ENCODE results near the gene PSG4.
"Not testable (repeated sequence)": the region's sequence is repeated elsewhere in the genome, so short reads cannot be mapped to it uniquely, and the experiment has no call there.

PSG4 gene

GRCh38 chr19:43224855-43225253, 19.4 kb upstream of the PSG4 start:
- H3K27me3 ChIP-seq (ENCODE audit: insufficient read depth, poor library complexity, severe bottlenecking): no peaks in the 10 kb centered on the region
- DNase-seq (ENCODE audit: low read depth in 1 of 2, low spot score in 1 of 2): no peak
- no peak overlapping the region for H3K27ac ChIP-seq (replicated peaks)
- no peak overlapping the region for H3K4me3 ChIP-seq (replicated peaks; ENCODE audit: insufficient read depth, low read length)
- TF ChIP-seq SPI1 (IDR thresholded peaks at IDR 0.05; ENCODE audit: borderline replicate concordance, low read depth) (no peak), POLR2AphosphoS5 (IDR thresholded peaks at IDR 0.05; ENCODE audit: low read depth) (no peak), GABPA (IDR thresholded peaks at IDR 0.05; ENCODE audit: low read depth) (no peak), REST (IDR thresholded peaks at IDR 0.05; ENCODE audit: insufficient replicate concordance, low read depth) (no peak), CTCF (IDR thresholded peaks at IDR 0.05; ENCODE audit: insufficient read depth, low read length) (no peak)

DNA sequence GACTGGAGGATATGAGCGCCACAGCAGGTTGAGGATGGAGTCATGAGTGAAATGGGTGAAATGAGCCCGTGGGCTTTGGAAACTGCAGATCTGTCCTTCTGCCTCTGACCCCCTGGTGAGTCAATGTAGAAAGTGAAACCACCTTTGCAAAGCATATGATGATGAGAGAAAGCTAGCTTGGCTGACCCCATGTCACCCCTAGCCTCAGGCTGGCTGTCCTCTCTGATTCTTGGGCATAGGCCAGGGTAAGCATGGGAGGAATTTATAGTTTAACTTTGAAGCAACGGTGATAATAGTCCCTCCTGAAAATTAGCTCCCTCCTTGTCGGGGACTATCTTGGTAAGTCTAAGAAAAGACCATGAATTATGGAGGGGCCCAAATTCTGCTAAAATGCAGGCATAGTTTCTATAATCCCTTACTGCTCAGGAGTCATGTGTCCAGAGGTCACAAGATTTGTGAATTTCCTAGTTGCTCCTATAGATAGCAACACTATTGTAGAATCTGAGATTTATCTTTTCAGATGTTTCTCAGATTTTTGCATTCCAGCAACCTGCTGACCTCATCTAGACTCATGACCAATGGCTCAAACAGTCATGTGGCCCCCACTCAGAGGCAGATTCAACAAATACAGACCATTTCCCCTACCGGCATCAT, 18.9 kb upstream of the PSG4 start:
- H3K27ac ChIP-seq (replicated peaks); H3K4me3 ChIP-seq (replicated peaks; ENCODE audit: insufficient read depth, low read length); H3K27me3 ChIP-seq (ENCODE audit: insufficient read depth, poor library complexity, severe bottlenecking); DNase-seq (ENCODE audit: low read depth in 1 of 2, low spot score in 1 of 2): not testable (repeated sequence)

GRCh38 chr19:43221891-43222290, 16.5 kb upstream of the PSG4 start:
- not testable (repeated sequence) for DNase-seq (ENCODE audit: low read depth in 1 of 2, low spot score in 1 of 2); H3K4me3 ChIP-seq (replicated peaks; ENCODE audit: insufficient read depth, low read length); H3K27me3 ChIP-seq (ENCODE audit: insufficient read depth, poor library complexity, severe bottlenecking); H3K27ac ChIP-seq (replicated peaks)

DNA sequence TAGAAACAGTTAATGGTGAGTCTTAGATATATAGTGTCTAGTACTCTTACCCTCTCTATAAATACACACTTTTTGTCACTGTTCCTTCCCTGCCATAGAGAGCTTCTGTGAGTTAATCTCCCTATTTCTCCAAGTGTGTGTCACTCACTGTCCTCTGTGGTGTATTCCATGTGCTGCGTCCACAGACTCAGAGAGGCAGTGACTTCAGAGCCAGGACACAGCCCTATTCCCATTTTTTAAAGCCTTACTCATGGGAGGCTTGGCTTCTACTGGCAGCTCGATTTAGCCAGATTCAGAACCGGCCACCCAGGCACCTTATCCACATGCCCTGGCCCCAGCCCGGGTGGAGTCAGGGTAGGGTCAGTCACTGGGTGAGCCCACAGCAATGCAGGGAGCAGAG, 13.7 kb upstream of the PSG4 start:
- H3K27me3 ChIP-seq (ENCODE audit: insufficient read depth, poor library complexity, severe bottlenecking); H3K27ac ChIP-seq (replicated peaks); DNase-seq (ENCODE audit: low read depth in 1 of 2, low spot score in 1 of 2); H3K4me3 ChIP-seq (replicated peaks; ENCODE audit: insufficient read depth, low read length): not testable (repeated sequence)

DNA sequence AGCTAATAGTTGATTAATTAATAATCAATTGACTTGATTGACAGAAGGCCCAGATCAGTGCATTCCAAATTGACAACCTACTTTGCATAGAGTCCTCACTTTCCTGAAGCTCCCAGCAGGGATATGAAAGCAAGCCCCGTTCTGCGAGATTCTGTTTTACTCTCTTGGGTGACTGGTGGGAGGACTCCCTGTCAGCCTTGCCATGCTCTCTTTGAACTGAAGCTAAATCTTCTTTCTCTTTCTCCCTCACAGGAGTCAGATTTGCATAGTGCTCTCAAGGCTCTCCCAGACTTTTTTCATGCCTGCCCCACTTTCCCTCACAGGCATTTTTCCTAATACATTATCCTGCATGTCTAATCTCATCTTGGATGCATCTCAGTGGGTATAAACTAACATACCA, 10.4 kb upstream of the PSG4 start:
- not testable (repeated sequence) for DNase-seq (ENCODE audit: low read depth in 1 of 2, low spot score in 1 of 2); H3K27ac ChIP-seq (replicated peaks); H3K27me3 ChIP-seq (ENCODE audit: insufficient read depth, poor library complexity, severe bottlenecking); H3K4me3 ChIP-seq (replicated peaks; ENCODE audit: insufficient read depth, low read length)

GRCh38 chr19:43207991-43208390, 2.6 kb upstream of the PSG4 start:
- Histone ChIP-seq H3K27ac (replicated peaks) (no peak overlapping the region), H3K27me3 (ENCODE audit: insufficient read depth, poor library complexity, severe bottlenecking) (no peaks in the 10 kb centered on the region), H3K4me3 (replicated peaks; ENCODE audit: insufficient read depth, low read length) (no peak overlapping the region)
- TF ChIP-seq POLR2AphosphoS5 (IDR thresholded peaks at IDR 0.05; ENCODE audit: low read depth) (no peak), GABPA (IDR thresholded peaks at IDR 0.05; ENCODE audit: low read depth) (no peak), SPI1 (IDR thresholded peaks at IDR 0.05; ENCODE audit: borderline replicate concordance, low read depth) (no peak), CTCF (IDR thresholded peaks at IDR 0.05; ENCODE audit: insufficient read depth, low read length) (no peak), REST (IDR thresholded peaks at IDR 0.05; ENCODE audit: insufficient replicate concordance, low read depth) (no peak)
- no peak for DNase-seq (ENCODE audit: low read depth in 1 of 2, low spot score in 1 of 2)

DNA sequence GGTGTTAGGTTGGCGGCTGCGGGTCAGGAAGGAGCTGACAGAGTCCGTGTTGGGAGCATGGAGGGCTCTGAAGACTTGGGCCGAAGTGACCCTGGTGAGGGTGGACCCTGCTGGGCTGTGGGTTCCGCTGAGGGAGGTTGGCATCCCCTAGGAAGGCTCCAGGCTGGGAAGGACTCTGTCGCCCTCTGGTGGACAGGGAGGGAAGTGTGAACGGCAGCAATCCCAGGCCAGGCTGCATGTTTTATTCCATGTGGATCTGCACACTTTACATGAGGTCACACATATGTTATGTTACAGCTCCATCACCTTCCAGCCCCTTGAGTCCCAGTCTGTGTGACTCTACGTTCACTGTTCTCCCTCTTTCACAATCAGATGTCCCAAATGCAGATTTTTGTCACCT, 1.7 kb upstream of the PSG4 start:
- not testable (repeated sequence) for H3K27me3 ChIP-seq (ENCODE audit: insufficient read depth, poor library complexity, severe bottlenecking); DNase-seq (ENCODE audit: low read depth in 1 of 2, low spot score in 1 of 2); H3K4me3 ChIP-seq (replicated peaks; ENCODE audit: insufficient read depth, low read length); H3K27ac ChIP-seq (replicated peaks)

DNA sequence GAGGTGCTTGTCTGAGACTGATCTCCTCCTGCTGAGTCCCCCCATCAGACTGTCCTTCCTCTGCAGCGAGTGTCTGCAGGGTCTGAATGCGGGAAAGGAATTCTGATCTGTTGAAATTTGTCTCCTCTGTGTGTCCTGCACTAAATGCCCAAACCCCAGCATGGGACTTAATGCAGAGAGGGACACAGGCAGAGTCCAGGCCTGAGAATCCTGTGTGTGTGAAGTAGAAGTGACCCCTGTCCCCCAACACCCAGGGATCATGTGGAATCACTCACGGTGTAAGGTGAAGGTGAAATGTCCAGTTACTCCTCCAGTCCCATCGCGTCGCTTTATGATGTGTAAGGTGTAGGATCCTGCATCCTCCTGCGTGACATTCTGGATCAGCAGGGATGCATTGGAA, 1.8 kb downstream of the PSG4 start:
- H3K4me3 ChIP-seq (replicated peaks; ENCODE audit: insufficient read depth, low read length); DNase-seq (ENCODE audit: low read depth in 1 of 2, low spot score in 1 of 2); H3K27me3 ChIP-seq (ENCODE audit: insufficient read depth, poor library complexity, severe bottlenecking); H3K27ac ChIP-seq (replicated peaks): not testable (repeated sequence)

DNA sequence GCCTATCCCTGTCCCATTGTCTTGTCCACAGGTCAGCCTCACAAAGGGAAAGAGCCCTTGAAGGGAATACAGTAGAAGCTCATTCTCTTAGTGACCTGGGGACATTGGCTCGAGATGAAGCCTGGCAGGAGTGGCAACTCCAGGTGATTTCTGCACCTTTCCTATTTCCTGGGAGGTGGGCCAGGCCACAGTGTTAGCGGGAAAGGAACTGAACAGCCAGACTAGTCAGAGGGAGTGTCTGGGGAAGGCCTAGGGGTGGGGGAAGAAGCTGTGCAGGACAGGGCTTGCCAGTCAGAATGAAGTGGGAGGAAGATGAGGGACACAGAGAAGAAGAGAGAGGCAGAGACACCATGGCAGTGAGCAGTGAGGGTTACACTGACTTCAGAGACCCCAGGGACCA, 3.5 kb downstream of the PSG4 start:
- H3K27me3 ChIP-seq (ENCODE audit: insufficient read depth, poor library complexity, severe bottlenecking); H3K27ac ChIP-seq (replicated peaks); DNase-seq (ENCODE audit: low read depth in 1 of 2, low spot score in 1 of 2); H3K4me3 ChIP-seq (replicated peaks; ENCODE audit: insufficient read depth, low read length): not testable (repeated sequence)
